ENCODE results near the gene VAT1.

- TF ChIP-seq CTCF (IDR thresholded peaks at IDR 0.05) (no peak), POLR2A (IDR thresholded peaks at IDR 0.05) (no peak)
These were observed 12.0 kb upstream of the VAT1 start for GRCh38 chr17:43033948-43034881.

All from thyroid gland (tissue), 4 donors.